HCT116 (cell line): ENCODE data around the gene PAPPA2. TPM values are rescaled to one million over a fixed set of nuclear protein-coding genes. Genes with fewer than 3 reads are reported as not detected.

Experiments used
- ATAC-seq: fragments of 200-7000 bp; cut with Tn5 transposase; 2 replicates; pipeline ENCODE4 v1.9.1; 2020; ENCODE audit warnings: mild to moderate bottlenecking, moderate library complexity
- BruUV-seq: library from RNA; stranded (reverse); fragments of 400-500 nt; replicated peaks from 2 replicates; lab custom pipeline; 2021; lab: Mats Ljungman, UMichigan
- CTCF ChIA-PET: fragments of 300-600 bp; sonication (Branson Sonifier 250); formaldehyde crosslinking; loops from one replicate; lab custom pipeline; 2021; ENCODE audit warnings: antibody characterized with exemption; lab: Charles Lee
- POLR2A ChIA-PET: fragments of 300-600, 350-600 bp; sonication (Branson Sonifier 250); formaldehyde crosslinking; loops from one replicate; lab custom pipeline; 2021; ENCODE audit warnings: antibody characterized with exemption; lab: Charles Lee
- RAD21 ChIA-PET, 2 experiments: fragments of 300-600 bp; sonication (Branson Sonifier 250); formaldehyde crosslinking; loops; one replicate each; lab custom pipeline; 2023; ENCODE audit warnings: low total read pairs in 2 of 2; ENCODE audit not compliant: uncharacterized antibody in 2 of 2, unreplicated experiment in 2 of 2, low non-redundant PET in 1 of 2; lab: Charles Lee
- DNase-seq: peaks from one replicate; pipeline ENCODE4 v3.0.0-alpha.2; 2010; ENCODE audit warnings: low read depth, low spot score
- H2AFZ ChIP-seq: fragments of 200-600 bp; shearing (Covaris generic), sonication (generic); 2 replicates; pipeline ENCODE4 v1.6.1; 2017; ENCODE audit warnings: low read depth, mixed run types, mixed read lengths, antibody characterized with exemption, low read length; ENCODE audit not compliant: poor library complexity, severe bottlenecking
- H3K27ac ChIP-seq: 2 replicates; pipeline ENCODE4 v1.5.1; 2012; ENCODE audit warnings: low read depth, low read length
- H3K27me3 ChIP-seq: fragments of 200-600 bp; sonication (generic); 2 replicates; pipeline ENCODE4 v1.6.1; 2016; ENCODE audit warnings: mixed run types, low read length, mixed read lengths; ENCODE audit not compliant: insufficient read depth
- H3K36me3 ChIP-seq, 2 experiments: fragments of 200-500 bp in 1 of 2; fragments of 200-600 bp in 1 of 2; sonication (Bioruptor generic) in 1 of 2; sonication (generic) in 1 of 2; 2 replicates each; pipeline versions ENCODE4 v1.5.1 to v1.6.1; 2014 to 2016; ENCODE audit warnings: low read length in 2 of 2, inconsistent platforms in 1 of 2, mixed read lengths in 1 of 2, mixed run types in 1 of 2; ENCODE audit not compliant: insufficient read depth in 2 of 2, control insufficient read depth in 1 of 2
- H3K4me1 ChIP-seq, 2 experiments: fragments of 200-600 bp in 1 of 2; sonication (generic) in 1 of 2; 2 replicates each; pipeline versions ENCODE4 v1.5.1 to v1.6.1; 2012 to 2017; ENCODE audit warnings: low read length in 2 of 2, inconsistent platforms in 1 of 2, mild to moderate bottlenecking in 1 of 2, mixed read lengths in 1 of 2, mixed run types in 1 of 2, moderate library complexity in 1 of 2; ENCODE audit not compliant: insufficient read depth in 2 of 2, control insufficient read depth in 1 of 2
- H3K4me2 ChIP-seq: fragments of 200-600 bp; sonication (generic); 2 replicates; pipeline ENCODE4 v1.6.1; 2017; ENCODE audit warnings: mixed run types, low read length, mixed read lengths
- H3K4me3 ChIP-seq, 2 experiments: fragments of 200-600 bp in 1 of 2; sonication (generic) in 1 of 2; replicated peaks in 1 of 2; 2 replicates each; pipeline ENCODE4 v1.5.1; 2011 to 2016; ENCODE audit warnings: low read length in 2 of 2, control low read depth in 1 of 2, low read depth in 1 of 2, mild to moderate bottlenecking in 1 of 2, mixed read lengths in 1 of 2, mixed run types in 1 of 2
- H3K79me2 ChIP-seq: fragments of 200-600 bp; sonication (generic); 2 replicates; pipeline ENCODE4 v1.6.1; 2017; ENCODE audit warnings: mild to moderate bottlenecking, mixed run types, low read length, moderate library complexity, mixed read lengths; ENCODE audit not compliant: insufficient read depth
- H3K9ac ChIP-seq: fragments of 200-600 bp; sonication (generic); 2 replicates; pipeline ENCODE4 v1.6.1; 2016; ENCODE audit warnings: low read length, mixed read lengths
- H3K9me2 ChIP-seq: fragments of 200-600 bp; sonication (generic), shearing (Covaris generic); 2 replicates; pipeline ENCODE4 v1.6.1; 2017; ENCODE audit warnings: mixed run types, mild to moderate bottlenecking, moderate library complexity; ENCODE audit not compliant: insufficient read depth
- H3K9me3 ChIP-seq, 2 experiments: fragments of 200-500 bp in 1 of 2; fragments of 200-600 bp in 1 of 2; sonication (Bioruptor generic) in 1 of 2; sonication (generic) in 1 of 2; 2 replicates each; pipeline ENCODE4 v1.6.1; 2014 to 2017; ENCODE audit warnings: low read length in 2 of 2, mixed read lengths in 2 of 2, inconsistent platforms in 1 of 2, low read depth in 1 of 2, mild to moderate bottlenecking in 1 of 2, mixed run types in 1 of 2, moderate library complexity in 1 of 2; ENCODE audit not compliant: control insufficient read depth in 1 of 2, insufficient read depth in 1 of 2
- H4K20me1 ChIP-seq: fragments of 200-600 bp; sonication (generic), shearing (Covaris generic); 2 replicates; pipeline ENCODE4 v1.6.1; 2017; ENCODE audit warnings: mixed run types, mild to moderate bottlenecking, moderate library complexity; ENCODE audit not compliant: insufficient read depth
- ELF1 ChIP-seq: IDR thresholded peaks from 2 replicates; pipeline ENCODE4 v1.6.1; 2012; ENCODE audit warnings: low read depth, borderline replicate concordance
- JUND ChIP-seq: IDR thresholded peaks from 2 replicates; pipeline ENCODE4 v1.6.1; 2012
- SRF ChIP-seq: IDR thresholded peaks from 2 replicates; pipeline ENCODE4 v1.6.1; 2012; ENCODE audit warnings: low read depth
- TCF7L2 ChIP-seq: IDR thresholded peaks from 2 replicates; pipeline ENCODE4 v1.7.0; 2011; ENCODE audit warnings: borderline replicate concordance, inconsistent platforms; ENCODE audit not compliant: insufficient read depth, insufficient read length; ENCODE audit errors: extremely low read depth
- YY1 ChIP-seq: IDR thresholded peaks from 2 replicates; pipeline ENCODE4 v1.6.1; 2011; ENCODE audit warnings: low read length, low read depth, moderate library complexity, mild to moderate bottlenecking; ENCODE audit not compliant: insufficient replicate concordance; ENCODE audit errors: extremely low read depth
- ZFX ChIP-seq: fragments of 450-650 bp; IDR thresholded peaks from 2 replicates; pipeline ENCODE4 v1.6.1; 2017
- ZNF274 ChIP-seq: fragments of 200-500 bp; sonication (Bioruptor generic); IDR thresholded peaks from 2 replicates; pipeline ENCODE4 v1.6.1; 2014; ENCODE audit warnings: mild to moderate bottlenecking, low read depth, low read length, inconsistent platforms
- intact Hi-C: fragments of 100-400 bp; cut with micrococcal nuclease; formaldehyde crosslinking; loops from 2 replicates; pipeline ENCODE4 v1.10.0; 2022
- total RNA-seq: library from RNA; stranded (reverse); gene quantifications from one replicate; pipeline ENCODE4 v1.2.1, GENCODE V29; 2021; ENCODE audit not compliant: unreplicated experiment
- TF ChIP-seq, protein P1 (sequence below): IDR thresholded peaks from 2 replicates; pipeline ENCODE4 v1.6.1; 2011; ENCODE audit warnings: mild to moderate bottlenecking, low read length, moderate library complexity; ENCODE audit not compliant: insufficient replicate concordance; ENCODE audit errors: extremely low read depth
- TF ChIP-seq, protein P2 (sequence below), 3 experiments: fragments of 200-600 bp in 1 of 3; sonication (generic) in 1 of 3; IDR thresholded peaks in 2 of 3; conservative IDR thresholded peaks in 1 of 3; 2 replicates each; pipeline ENCODE4 v1.5.1; 2012 to 2017; ENCODE audit warnings: low read depth in 2 of 3, low read length in 2 of 3, antibody characterized with exemption in 1 of 3, borderline replicate concordance in 1 of 3, control low read depth in 1 of 3, mild to moderate bottlenecking in 1 of 3, mixed read lengths in 1 of 3, mixed run types in 1 of 3, moderate library complexity in 1 of 3; ENCODE audit not compliant: insufficient read depth in 1 of 3

PAPPA2 gene
- total RNA-seq, 1 experiment from 2014 or later = not detected

DNA sequence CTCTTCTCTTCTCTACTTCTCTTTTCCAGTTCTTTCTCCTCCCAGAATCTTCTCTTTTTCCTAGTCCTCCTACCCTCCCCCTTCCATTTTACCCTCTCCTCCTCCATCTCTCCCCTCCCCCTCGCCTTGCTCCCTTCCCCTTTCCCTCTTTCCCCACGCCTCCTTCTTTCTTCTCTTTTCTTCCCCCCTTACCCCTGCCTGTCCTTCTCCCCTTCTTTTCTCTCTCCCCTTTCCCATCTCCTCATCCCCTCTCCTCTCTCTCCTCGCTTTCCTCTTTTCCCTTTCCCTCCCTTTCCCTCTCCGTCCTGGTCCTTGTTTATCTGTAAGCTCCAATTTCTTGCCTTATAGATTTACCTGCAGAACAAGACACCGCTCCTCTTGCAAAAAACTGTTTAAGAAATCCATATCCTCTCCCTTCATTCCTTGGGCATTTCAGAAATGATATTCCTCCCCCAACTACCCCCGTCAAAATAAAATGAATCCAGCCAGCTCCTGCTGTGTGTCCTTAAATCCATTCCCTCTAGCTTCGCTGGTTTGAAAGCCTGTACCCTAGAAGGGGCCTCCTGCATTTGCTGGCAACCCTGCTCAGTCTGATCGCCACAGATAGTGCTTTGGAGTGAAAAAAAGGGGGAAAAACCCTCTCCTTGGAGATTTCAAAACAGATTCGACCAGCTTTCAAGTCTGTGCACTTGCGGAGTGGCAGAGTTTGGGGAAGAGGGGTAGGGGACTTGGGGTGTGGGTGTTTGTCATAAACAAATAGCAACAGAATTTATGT lies 89.4 kb downstream of the PAPPA2 start:
- Histone ChIP-seq H3K4me1 (no peaks in the 10 kb centered on the region), H3K9me2 (no peaks in the 10 kb centered on the region), H3K4me2 (no peak overlapping the region), H4K20me1 (no peaks in the 10 kb centered on the region), H3K9me3 (no peaks in the 10 kb centered on the region), H3K27me3 (peaks cover 36% of the 10 kb centered on the region), H3K79me2 (no peaks in the 10 kb centered on the region), H3K4me3 (no peak overlapping the region), H3K9ac (no peak overlapping the region), H2AFZ (no peak overlapping the region), H3K36me3 (no peaks in the 10 kb centered on the region), H3K27ac (no peak overlapping the region)
- RAD21 ChIA-PET = no interaction called here
- BruUV-seq = no TSS peak
- TF ChIP-seq ELF1 = no peak
- no peak for TF ChIP-seq TCF7L2
- TF ChIP-seq ZFX = no peak
- TF ChIP-seq, protein P1, sequence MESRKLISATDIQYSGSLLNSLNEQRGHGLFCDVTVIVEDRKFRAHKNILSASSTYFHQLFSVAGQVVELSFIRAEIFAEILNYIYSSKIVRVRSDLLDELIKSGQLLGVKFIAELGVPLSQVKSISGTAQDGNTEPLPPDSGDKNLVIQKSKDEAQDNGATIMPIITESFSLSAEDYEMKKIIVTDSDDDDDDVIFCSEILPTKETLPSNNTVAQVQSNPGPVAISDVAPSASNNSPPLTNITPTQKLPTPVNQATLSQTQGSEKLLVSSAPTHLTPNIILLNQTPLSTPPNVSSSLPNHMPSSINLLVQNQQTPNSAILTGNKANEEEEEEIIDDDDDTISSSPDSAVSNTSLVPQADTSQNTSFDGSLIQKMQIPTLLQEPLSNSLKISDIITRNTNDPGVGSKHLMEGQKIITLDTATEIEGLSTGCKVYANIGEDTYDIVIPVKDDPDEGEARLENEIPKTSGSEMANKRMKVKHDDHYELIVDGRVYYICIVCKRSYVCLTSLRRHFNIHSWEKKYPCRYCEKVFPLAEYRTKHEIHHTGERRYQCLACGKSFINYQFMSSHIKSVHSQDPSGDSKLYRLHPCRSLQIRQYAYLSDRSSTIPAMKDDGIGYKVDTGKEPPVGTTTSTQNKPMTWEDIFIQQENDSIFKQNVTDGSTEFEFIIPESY = no peak
- no peak for TF ChIP-seq JUND
- no peak for TF ChIP-seq ZNF274
- no peak for TF ChIP-seq YY1
- no peak for TF ChIP-seq SRF
- TF ChIP-seq, protein P2, sequence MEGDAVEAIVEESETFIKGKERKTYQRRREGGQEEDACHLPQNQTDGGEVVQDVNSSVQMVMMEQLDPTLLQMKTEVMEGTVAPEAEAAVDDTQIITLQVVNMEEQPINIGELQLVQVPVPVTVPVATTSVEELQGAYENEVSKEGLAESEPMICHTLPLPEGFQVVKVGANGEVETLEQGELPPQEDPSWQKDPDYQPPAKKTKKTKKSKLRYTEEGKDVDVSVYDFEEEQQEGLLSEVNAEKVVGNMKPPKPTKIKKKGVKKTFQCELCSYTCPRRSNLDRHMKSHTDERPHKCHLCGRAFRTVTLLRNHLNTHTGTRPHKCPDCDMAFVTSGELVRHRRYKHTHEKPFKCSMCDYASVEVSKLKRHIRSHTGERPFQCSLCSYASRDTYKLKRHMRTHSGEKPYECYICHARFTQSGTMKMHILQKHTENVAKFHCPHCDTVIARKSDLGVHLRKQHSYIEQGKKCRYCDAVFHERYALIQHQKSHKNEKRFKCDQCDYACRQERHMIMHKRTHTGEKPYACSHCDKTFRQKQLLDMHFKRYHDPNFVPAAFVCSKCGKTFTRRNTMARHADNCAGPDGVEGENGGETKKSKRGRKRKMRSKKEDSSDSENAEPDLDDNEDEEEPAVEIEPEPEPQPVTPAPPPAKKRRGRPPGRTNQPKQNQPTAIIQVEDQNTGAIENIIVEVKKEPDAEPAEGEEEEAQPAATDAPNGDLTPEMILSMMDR (IDR thresholded peaks at IDR 0.05 in 2 of 3, conservative IDR thresholded peaks at IDR 0.05 in 1 of 3; ENCODE audit: borderline replicate concordance in 1 of 3, insufficient read depth in 1 of 3, low read depth in 2 of 3, low read length in 2 of 3) = no peak
- POLR2A ChIA-PET = no interaction called here
- ATAC-seq (no peak), DNase-seq (no peak)
- intact Hi-C loops = no loop called here
- CTCF ChIA-PET = no interaction called here
